ENCODE data around the gene RTN4R.

DNA sequence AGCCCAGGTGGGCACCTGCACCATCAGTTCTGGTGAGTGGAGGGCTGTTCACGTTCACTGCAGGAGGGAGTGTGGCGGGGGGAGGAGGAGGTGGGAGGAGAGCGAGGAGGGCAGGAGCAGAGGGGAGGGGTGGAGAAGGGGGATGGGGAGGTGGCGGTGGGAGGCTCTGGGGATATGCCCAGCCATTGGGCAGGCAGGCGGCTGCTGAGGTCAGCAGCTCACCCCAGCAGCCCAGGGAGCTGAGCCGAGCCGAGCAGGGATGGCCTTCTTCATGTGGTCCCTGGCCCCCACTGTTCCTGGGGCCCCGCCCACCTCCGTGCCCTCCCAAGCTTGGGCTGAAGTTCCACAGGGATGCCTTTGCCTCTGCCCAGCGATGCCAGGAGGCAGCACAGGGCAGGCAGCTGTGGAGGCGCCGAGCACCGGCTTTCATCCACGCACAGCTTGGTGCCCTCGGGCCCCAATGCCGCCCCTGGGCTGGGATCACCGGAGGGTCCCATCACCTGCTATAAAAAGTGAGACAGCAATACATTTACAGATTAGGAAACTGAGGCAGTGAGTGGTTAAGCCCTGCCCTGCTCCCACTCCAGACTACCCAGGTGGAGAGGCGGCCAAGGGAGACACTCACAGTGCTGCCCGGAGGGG, 21.6 kb downstream of the RTN4R start:
- TF ChIP-seq, protein P1, sequence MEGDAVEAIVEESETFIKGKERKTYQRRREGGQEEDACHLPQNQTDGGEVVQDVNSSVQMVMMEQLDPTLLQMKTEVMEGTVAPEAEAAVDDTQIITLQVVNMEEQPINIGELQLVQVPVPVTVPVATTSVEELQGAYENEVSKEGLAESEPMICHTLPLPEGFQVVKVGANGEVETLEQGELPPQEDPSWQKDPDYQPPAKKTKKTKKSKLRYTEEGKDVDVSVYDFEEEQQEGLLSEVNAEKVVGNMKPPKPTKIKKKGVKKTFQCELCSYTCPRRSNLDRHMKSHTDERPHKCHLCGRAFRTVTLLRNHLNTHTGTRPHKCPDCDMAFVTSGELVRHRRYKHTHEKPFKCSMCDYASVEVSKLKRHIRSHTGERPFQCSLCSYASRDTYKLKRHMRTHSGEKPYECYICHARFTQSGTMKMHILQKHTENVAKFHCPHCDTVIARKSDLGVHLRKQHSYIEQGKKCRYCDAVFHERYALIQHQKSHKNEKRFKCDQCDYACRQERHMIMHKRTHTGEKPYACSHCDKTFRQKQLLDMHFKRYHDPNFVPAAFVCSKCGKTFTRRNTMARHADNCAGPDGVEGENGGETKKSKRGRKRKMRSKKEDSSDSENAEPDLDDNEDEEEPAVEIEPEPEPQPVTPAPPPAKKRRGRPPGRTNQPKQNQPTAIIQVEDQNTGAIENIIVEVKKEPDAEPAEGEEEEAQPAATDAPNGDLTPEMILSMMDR (IDR thresholded peaks at IDR 0.05) = no peak
- TF ChIP-seq POLR2AphosphoS5 (IDR thresholded peaks at IDR 0.05; ENCODE audit: insufficient read depth in 1 of 2, low read depth in 1 of 2) (no peak), POLR2A (IDR thresholded peaks at IDR 0.05) (no peak)
